GM04503 (cell line): ENCODE data around the gene NVL.
"Not testable (repeated sequence)": the region's sequence is repeated elsewhere in the genome, so short reads cannot be mapped to it uniquely, and the experiment has no call there.

ENCODE experiments used
- DNase-seq: peaks from one replicate; pipeline ENCODE4 v3.0.0-alpha.2; 2012; ENCODE audit warnings: low read depth

The NVL gene

DNA sequence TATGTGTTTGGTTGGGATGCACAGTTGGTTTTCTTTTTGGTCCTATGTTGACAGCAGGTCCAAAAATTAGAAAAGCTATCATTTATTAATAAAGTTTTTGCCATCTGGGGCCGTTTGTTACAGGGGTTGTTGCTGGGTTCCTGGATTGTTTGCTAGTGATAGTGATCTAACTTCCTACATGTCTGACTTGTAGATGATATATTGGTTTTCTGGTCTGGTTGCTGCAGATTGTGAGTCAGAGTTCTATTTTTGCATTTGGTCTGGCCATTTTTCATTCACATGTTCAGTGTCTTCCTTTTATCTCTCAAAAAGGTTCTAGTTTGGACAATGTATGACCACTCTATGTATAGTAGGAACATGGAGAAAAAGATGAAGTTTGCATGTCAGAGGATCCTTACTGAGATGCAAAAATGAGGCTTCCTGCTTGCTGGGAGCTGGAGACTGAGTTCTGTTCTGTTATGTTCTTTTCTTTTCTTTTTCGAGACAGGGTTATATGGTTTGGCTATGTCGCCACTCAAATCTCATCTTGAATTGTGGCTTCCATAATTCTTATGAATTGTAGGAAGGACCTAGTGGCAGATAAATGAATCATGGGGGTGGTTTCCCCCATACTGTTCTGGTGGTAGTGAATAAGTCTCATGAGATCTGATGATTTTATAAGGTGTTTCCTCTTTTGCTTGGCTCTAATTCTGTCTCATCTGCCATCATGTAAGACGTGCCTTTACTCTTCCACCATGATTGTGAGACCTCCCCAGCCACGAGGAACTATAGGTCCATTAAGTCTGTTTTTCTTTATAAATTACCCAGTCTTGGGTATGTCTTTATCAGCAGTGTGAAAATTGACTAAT, 4.2 kb upstream of the NVL start:
- DNase-seq, result peak; percentile 49

DNA sequence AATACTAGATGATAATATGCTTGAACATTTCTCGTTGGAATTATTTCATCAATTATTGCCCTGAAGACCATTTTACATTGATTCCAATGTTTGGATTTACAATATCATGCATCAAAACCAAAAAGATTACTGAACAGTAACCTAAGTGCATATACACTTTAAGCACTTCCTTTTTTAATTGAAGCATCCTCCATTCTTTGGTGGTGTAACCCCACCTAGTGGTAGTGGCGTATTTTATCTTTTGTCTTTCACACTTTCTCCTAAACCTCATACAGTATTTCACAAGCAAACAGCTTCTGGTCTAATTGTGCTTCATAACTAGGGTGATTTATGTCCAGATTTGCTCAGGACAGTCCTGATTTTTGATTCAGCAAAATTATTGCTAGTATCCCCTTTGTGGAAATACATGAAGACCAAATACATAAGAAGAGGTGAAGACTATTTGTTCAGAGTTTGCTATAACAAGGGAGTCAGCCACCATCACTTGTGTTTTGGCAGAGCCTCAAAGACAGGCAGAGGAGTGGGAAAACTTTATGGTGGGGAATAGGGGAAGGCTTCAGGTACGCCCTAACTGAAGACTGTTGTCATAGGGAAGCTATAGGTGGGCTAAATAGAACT, 3.4 kb upstream of the NVL start:
- DNase-seq, result peak; percentile 28

DNA sequence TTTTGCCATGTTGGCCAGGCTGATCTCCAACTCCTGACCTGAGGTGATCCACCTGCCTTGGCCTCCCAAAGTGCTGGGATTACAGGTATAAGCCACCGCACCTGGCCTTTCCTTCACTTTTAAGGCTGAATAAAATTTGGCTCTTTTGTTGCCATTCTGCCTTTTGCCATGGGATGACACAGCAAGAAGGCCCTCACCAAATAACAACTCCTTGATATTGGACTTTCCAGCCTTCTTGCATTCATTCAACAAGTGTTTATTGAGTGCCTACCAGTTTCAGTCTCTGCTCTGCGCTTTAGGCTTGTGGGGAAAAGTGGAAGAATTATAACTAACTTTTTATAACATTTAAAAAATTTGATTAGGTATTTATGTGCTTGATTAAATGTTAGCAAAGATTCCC, 1.9 kb upstream of the NVL start:
- no peak for DNase-seq

DNA sequence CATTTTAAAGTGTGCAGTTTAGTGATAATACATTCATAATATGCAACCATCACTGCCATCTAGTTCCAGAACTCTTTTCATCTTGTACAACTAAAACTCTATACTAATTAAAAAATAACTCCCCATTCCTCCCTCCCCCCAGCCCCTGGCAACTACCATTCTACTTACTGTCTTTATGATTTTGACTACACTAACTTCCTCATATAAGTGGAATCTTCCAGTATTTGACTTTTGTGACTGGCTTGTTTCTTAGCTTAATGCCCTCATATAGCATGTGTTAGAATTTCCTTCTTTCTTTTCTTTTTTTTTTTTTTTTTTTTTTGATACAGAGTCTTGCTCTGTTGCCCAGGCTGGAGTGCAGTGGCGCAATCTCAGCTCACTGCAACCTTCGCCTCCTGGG, 1.4 kb upstream of the NVL start:
- no peak for DNase-seq

- DNase-seq, result no peak
Measured at GRCh38 chr1:224329484-224329841, 509 bp downstream of the NVL start.

GRCh38 chr1:224328644-224329043, 1.3 kb downstream of the NVL start:
- no peak for DNase-seq

- no peak for DNase-seq
Measured at GRCh38 chr1:224325959-224326358, 4.0 kb downstream of the NVL start.

DNA sequence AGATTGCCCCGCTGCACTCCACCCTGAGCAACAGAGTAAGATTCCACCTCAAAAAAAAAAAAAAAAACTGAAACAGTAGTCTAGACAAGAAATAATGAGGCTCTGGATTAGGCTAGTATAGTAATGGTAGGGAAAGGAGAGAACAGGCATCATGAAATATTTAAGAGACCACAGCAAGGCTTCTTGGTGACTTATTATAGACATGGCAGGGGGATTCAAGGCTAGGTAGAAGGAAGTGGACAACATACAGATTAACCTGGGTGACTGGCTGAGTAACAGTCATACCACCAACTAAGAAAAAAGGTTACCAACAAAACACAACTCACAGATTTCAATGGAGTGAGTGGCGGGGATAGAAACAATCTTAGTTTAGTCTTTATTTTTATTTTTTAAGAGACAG, 8.3 kb downstream of the NVL start:
- no peak for DNase-seq

GRCh38 chr1:224317383-224318045, 12.5 kb downstream of the NVL start:
- no peak for DNase-seq

- DNase-seq, result no peak
Measured at GRCh38 chr1:224312025-224312424, 17.9 kb downstream of the NVL start.

GRCh38 chr1:224311503-224311902, 18.5 kb downstream of the NVL start:
- not testable (repeated sequence) for DNase-seq

DNA sequence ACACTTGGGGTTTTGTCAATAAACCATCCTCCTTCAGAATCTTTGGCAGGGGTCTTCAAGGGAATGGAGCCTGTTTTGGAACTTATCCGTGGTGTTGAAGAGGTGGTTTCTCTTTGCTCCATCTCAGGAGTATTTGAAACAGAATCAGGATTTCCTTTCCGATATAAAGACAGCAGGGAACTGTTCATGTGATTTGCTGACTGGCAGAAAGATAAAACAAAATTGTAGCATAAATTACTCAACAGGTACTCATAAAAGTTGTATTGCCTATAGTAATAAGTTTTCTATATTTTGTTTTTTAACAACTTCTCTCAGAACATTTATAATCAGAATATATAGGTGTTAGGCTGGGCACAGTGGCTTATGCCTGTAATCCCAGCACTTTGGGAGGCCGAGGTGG, 21.9 kb downstream of the NVL start:
- no peak for DNase-seq

GRCh38 chr1:224304767-224305166, 25.2 kb downstream of the NVL start:
- no peak for DNase-seq

DNA sequence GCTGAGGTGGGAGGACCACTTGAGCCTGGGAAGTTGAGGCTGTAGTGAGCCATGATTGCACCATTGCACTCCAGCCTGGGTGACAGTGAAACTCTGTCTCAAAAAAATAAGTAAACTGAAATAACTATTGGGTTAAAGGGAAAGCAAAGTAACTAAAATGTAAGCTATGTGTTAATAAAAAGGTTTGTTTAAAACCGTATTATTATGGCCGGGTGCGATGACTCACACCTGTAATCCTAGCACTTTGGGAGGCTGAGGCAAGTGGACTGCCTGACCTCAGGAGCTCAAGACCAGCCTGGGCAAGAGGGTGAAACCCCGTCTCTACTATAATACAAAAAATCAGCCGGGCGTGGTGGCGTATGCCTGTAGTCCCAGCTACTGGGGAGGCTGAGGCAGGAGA, 27.0 kb downstream of the NVL start:
- DNase-seq, result no peak

GRCh38 chr1:224301391-224301790, 28.6 kb downstream of the NVL start:
- DNase-seq, result no peak

DNA sequence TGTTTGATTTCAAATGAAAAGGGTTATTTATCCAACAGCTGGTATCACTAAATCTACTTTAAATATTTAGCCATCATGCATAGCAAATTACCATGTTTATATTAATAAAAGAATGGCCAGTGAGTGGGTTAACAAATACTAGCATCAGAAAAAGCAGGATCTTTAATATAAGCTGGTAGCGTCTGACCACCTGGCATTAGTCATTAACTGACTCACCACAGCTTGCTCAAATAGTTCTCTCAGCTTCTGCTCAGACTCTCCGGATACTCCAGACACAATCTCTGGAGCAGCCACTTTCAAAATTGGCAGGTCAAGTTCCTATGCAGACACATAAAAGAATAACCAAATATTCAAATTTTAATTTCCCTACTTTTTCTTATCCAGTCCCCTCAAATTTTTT, 29.6 kb downstream of the NVL start:
- peak; percentile 24 for DNase-seq

DNA sequence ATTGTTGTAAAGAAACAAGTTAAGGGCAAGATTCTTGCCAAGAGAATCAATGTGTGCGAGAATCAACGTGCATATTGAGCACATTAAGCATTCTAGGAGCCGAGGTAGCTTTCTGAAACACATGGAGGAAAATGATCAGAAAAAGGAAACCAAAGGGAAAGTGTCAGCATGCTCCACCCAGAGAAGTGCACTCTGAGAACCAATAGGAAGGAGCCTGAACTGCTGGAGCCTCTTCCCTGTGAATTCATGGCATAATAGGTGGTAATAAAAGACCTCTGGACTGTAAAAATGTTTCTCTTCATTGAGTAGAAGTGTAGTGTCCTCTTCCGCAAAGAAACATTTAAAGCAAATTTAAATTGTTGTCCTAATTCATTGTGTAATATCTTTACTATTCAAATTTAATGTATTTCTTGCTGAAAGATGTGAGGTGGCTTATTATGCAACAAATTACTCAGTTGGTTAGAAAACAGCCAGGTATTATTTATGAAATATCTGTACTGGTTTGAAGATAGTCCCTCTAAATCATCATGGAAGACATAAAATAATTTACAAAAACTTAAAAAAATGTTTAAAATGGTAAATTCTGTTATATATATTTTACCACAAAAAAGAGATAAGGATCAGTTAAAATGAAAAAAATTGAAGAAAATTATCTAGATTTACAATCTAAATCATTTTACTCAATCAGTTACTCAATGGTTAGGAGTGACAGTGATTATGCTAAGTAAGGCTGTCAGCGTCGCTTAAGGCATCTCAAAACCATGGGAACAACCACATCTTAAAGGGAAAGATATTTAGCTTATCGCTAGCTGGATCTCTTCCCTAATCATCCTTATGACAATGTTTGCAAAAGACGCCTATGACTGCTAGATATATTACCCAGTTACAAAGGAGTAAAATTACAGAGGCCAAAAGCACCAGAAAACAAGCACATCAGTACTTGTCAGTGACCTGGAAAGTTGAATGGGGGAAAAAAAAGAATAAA, 31.3 kb downstream of the NVL start:
- DNase-seq, result no peak

DNA sequence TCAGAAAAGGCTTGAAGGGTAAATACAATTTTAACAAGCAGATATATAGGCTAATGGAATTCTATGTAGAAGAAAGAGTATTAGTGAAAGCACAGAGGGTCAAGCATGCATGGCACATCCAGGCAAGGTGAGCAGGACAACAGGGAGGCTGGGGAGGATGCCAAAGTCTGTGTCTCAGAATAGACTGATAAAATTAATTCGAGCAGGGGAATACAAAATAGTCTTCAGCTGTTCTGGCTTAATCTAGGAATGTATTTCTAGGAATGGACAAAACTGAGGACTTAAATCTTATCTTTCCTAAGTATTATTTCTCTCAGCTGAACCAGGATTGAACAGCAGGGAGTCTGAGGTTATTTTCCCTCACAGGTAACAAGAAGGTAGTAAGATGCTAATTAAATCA, 35.2 kb downstream of the NVL start:
- no peak for DNase-seq

DNA sequence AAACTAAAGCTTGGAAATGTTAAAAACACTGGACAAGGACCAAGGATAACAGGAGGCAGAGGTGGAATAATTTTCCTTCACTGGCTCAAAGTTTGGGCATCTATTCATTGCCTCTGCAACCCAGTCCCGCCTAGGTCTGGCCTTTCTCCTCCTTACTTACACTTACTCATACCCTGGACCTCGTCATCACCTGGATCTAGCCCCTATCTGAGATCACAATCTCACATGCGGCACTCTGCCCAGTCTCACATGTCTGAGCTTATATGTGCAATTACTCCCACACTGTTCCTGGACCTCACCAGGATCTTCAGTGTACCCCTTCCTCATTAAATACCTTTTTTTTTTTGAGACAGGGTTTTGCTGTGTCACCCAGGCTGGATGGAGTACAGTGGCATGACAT, 37.6 kb downstream of the NVL start:
- no peak for DNase-seq

- no peak for DNase-seq
Measured at GRCh38 chr1:224289396-224289795, 40.6 kb downstream of the NVL start.

DNA sequence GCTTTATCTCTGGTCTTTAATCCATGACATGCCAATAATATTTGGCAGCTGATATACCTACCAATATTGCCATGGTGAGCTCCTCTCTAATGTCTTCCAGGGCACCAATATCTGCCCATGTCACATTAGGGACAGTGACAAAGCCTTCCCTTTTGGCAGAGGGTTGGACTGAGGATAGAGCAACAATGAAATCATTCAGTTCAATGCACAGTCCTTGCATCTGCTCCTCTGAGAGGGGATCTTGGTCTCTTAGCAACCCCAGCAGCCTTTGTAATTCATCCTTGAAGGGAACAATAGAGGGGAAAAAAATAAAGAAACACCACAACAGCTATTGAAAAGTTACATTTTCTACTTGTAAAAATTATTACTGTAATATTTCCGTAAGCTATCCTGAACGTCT, 42.3 kb downstream of the NVL start:
- DNase-seq, result no peak

- no peak for DNase-seq
Measured at GRCh38 chr1:224282140-224282539, 47.8 kb downstream of the NVL start.
